ENCODE data around the gene PEA15.
A peak's percentile ranks its signal among the peaks of the same experiment; 100 is the strongest.

The PEA15 gene

GRCh38 chr1:160205242-160206035 is at the start of gene PEA15:
Gene PEA15, plus strand, starts transcription at chr1:160205384. Its CDS starts 6,161 bp downstream, at chr1:160211545.
- DNase-seq (ENCODE audit: low spot score) = peak; percentile 87

- no peak for DNase-seq (ENCODE audit: low spot score)
These were observed 48.8 kb upstream of the PEA15 start for GRCh38 chr1:160156361-160156760.

GRCh38 chr1:160157174-160157573 is 48.0 kb upstream of the PEA15 start:
- no peak for DNase-seq (ENCODE audit: low spot score)

GRCh38 chr1:160158031-160158430 is 47.2 kb upstream of the PEA15 start:
- DNase-seq (ENCODE audit: low spot score) = no peak

GRCh38 chr1:160158534-160158933 is 46.6 kb upstream of the PEA15 start:
- no peak for DNase-seq (ENCODE audit: low spot score)

GRCh38 chr1:160159846-160160245 is 45.3 kb upstream of the PEA15 start:
- no peak for DNase-seq (ENCODE audit: low spot score)

- peak; percentile 28 for DNase-seq (ENCODE audit: low spot score)
These were observed 43.0 kb upstream of the PEA15 start for GRCh38 chr1:160161965-160162705.

- no peak for DNase-seq (ENCODE audit: low spot score)
These were observed 42.3 kb upstream of the PEA15 start for GRCh38 chr1:160162931-160163330.

- peak; percentile 52 for DNase-seq (ENCODE audit: low spot score)
These were observed 41.6 kb upstream of the PEA15 start for GRCh38 chr1:160163615-160164014.

- no peak for DNase-seq (ENCODE audit: low spot score)
These were observed 41.1 kb upstream of the PEA15 start for GRCh38 chr1:160164121-160164520.

GRCh38 chr1:160166166-160166868 is 38.9 kb upstream of the PEA15 start:
- DNase-seq (ENCODE audit: low spot score) = no peak

GRCh38 chr1:160167056-160167455 is 38.1 kb upstream of the PEA15 start:
- no peak for DNase-seq (ENCODE audit: low spot score)

GRCh38 chr1:160167580-160167979 is 37.6 kb upstream of the PEA15 start:
- no peak for DNase-seq (ENCODE audit: low spot score)

GRCh38 chr1:160168016-160168415 is 37.2 kb upstream of the PEA15 start:
- DNase-seq (ENCODE audit: low spot score) = no peak

GRCh38 chr1:160168609-160169369 is 36.4 kb upstream of the PEA15 start:
- no peak for DNase-seq (ENCODE audit: low spot score)

- DNase-seq (ENCODE audit: low spot score) = no peak
These were observed 35.4 kb upstream of the PEA15 start for GRCh38 chr1:160169553-160170399.

GRCh38 chr1:160171354-160171753 is 33.8 kb upstream of the PEA15 start:
- DNase-seq (ENCODE audit: low spot score) = no peak

GRCh38 chr1:160171980-160172379 is 33.2 kb upstream of the PEA15 start:
- no peak for DNase-seq (ENCODE audit: low spot score)

- DNase-seq (ENCODE audit: low spot score) = no peak
These were observed 28.0 kb upstream of the PEA15 start for GRCh38 chr1:160177231-160177630.

GRCh38 chr1:160177667-160178066 is 27.5 kb upstream of the PEA15 start:
- DNase-seq (ENCODE audit: low spot score) = no peak

GRCh38 chr1:160178731-160179130 is 26.5 kb upstream of the PEA15 start:
- no peak for DNase-seq (ENCODE audit: low spot score)

Measured in COLO829 (cell line).